Left lobe of liver (tissue), 2 donors: ENCODE measurements around the gene AGPAT3. TPM values are rescaled to one million over a fixed set of nuclear protein-coding genes. Genes with fewer than 3 reads are reported as not detected.
A peak's percentile ranks its signal among the peaks of the same experiment; 100 is the strongest.
"Not testable (repeated sequence)": the region's sequence is repeated elsewhere in the genome, so short reads cannot be mapped to it uniquely, and the experiment has no call there.

Experiments
- ATAC-seq: fragments of 200-7000 bp; cut with Tn5 transposase; one replicate; pipeline ENCODE4 v1.9.1; 2020; ENCODE audit warnings: mild to moderate bottlenecking, moderate library complexity
- DNase-seq: peaks from one replicate; pipeline ENCODE4 v3.0.0-alpha.2; 2020; ENCODE audit warnings: low spot score
- total RNA-seq: library from RNA; stranded (reverse); gene quantifications from one replicate; pipeline ENCODE4 v1.2.1, GENCODE V29; 2021
- donor health status: DM: no; HTN: no; CAD: no; lungs with moderate emphysema.
- donor health status: DM: no; HTN: yes; CAD: no.

The AGPAT3 gene
- total RNA-seq = 127 TPM

GRCh38 chr21:43864962-43865539, at the start of gene AGPAT3:
Gene AGPAT3 (plus strand): TSS chr21:43865223. CDS start chr21:43959682, 94,459 bp downstream.
- DNase-seq (peak; percentile 54), ATAC-seq (peak; percentile 11)

- ATAC-seq (no peak), DNase-seq (no peak)
Measured at GRCh38 chr21:43815991-43816390, 49.0 kb upstream of the AGPAT3 start.

DNA sequence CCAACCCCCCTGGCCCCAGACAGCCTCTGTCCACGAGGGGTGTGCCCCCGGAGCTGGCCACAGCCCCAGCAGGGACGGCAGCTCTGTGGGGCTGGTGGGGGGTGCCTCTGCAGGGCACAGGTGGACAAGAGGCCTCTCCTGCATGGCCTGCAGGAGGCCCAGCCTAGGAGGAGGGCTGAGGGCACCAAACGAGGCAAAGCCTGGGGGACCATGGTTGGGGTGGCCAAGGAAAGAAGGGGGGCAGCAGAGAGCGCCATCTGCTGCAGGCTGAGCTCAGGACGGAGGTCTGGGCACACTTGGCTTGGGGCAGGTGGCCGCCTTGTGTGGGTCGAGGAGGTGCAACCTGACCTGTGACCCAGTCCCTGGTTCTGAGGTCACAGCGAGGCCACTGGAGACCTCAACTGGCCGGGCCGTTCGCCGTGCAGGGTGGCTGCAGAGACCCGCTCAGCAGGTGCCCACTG, 48.4 kb upstream of the AGPAT3 start:
- DNase-seq = no peak

DNA sequence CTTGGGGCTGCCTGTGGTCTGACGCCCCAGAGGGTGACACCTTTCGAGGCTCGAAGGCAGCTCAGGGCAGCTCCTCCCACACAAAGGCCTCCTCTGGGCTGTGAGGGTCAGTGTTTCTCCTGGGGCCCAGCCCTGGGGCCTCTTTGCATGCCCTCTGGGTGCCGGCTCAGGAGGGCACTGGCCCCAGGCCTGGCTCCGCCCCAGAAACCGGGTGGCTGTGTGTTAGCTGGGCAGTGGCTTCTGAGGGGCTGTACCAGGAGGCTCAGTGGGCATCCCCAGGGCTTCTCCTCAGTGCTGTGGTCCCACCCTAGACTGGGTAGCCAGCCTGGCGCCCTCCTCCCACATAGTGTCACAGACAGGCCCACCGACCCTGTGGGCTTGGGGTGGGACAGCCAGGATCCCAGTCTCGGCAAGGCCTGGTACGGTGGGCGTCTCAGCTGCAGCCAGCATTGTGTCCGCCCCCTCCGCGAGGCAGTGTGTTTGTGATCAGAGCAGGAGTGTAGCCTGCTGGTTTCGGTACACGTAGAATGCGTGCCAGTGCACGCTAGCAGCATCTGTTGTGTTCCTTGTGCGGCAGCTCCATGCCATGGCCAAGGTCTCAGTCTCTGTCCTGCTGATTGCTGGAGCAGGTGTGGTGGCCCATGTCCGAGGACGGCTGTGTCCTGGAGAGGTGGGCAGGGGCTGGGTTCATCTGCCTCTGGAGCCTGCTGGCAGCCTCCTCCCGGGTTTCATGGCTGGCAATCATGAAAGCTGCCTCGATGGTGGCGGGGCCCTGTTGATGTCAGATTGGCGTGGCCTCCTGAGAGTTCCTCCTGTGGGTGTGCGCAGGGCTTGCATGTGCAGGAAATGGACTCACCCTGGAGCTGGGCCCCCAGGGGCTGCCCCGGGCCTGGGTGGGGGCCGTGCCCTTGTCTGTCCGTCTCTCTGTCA, 47.6 kb upstream of the AGPAT3 start:
- DNase-seq = no peak
- ATAC-seq = no peak

More for the DNA sequence above, 48.4 kb upstream of the AGPAT3 start:
- no peak for ATAC-seq

DNA sequence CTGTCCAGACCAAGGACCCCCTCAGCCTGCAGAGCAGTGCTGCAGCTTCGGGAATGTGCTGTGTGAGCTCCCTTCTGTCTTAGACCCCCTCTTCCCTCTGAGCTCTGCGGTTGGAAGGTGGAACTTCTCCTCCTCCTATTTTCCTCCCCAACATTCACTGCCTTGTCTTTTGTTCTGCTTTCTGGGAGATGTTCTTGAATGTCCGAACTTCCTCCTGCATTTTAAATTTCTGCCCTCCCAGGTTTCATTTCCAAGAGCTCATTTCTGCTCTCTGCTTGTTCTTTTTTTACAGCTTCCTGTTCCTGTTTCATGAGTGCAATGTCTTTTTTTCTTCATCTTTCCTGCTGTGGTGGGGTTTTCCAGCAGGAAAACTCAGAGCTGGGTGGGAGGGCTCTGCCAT, 46.3 kb upstream of the AGPAT3 start:
- ATAC-seq (no peak), DNase-seq (no peak)

DNA sequence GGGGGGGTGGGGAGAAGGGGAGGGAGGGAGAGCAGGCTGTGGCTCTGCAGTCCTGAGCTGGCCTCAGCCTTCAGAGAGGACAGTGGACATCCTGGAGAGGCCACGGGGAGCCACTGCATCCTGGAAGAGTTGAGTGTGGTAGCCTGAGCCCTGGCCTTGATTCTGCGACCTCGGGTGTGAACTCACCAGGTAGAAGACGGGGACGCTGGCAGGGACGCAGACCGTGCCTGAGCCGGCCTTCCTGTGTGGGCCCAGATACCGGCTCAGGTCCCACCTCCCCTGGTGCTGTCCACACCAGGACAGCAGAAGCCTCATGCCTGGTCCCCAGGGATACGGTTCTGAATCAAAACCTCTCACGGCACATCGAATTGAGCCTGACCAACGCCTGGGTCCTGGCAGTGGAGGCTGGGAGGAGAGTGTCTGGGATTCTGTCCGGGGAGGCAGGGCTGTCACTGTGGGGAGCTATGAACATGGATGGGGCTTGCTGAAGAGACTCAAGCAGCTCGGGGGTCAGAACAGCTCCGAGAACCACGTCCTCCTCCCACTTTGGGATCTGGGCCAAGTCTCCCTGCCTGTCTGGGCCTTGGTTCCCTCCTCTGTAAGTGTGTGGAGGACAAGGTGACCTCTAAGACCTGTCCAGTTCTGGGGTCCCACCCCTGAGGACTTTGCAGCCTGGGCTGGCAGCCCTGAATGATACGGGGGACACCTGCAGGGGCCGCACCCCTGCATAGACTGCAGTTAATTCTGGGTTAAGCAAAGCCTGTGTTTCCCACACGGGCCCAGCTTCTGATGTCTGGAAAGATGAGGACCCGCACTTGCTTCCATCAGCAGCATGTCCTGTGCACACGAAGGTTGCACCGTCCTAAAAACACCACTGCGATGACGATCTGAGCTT, 45.3 kb upstream of the AGPAT3 start:
- ATAC-seq = no peak
- no peak for DNase-seq

GRCh38 chr21:43820466-43820865, 44.6 kb upstream of the AGPAT3 start:
- DNase-seq = no peak
- no peak for ATAC-seq

- not testable (repeated sequence) for DNase-seq, ATAC-seq
Measured at GRCh38 chr21:43822166-43822565, 42.9 kb upstream of the AGPAT3 start.

DNA sequence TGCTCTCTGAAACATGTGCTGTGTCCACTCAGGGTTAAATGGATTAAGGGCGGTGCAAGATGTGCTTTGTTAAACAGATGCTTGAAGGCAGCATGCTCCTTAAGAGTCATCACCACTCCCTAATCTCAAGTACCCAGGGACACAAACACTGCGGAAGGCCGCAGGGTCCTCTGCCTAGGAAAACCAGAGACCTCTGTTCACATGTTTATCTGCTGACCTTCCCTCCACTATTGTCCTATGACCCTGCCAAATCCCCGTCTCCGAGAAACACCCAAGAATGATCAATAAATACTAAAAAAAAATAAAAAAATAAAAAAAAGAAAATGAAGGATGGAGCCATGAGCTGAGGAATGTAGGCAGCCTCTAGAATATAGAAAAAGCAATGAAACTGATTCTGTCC, 42.3 kb upstream of the AGPAT3 start:
- ATAC-seq, DNase-seq: not testable (repeated sequence)

- ATAC-seq (no peak), DNase-seq (no peak)
Measured at GRCh38 chr21:43824333-43825241, 40.4 kb upstream of the AGPAT3 start.

DNA sequence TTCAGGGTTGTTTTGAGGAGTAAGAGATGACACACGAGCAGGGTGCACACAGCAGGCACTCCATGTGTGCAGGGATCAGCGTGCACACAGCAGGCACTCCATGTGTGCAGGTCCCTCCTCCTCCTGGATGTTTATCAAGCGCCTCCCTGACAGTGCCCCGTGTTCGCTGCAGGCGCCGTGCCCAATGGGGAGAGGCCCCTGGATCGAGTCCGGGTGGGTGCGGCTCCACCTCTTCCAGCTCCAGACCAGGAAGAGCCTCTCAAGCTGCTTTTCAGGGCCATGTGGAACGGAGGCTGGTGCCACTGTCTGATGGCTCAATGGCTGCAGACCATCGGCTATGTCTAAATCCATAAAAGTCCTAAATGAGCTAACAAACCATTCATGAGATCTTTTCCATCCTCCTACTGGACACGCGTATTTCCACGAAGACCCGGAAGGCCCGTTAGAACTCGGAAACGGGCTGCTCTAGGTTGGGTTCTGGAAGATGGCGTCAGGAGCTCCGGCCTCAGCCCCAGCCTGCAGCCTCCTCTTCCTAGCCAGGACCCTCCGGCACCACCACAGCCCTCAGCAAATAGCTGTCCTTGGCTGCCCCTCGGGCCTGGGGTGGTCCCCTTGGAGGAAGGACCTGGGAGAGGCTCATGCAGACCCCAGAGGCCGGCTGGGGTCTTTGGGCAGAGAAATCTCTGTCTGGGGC, 39.6 kb upstream of the AGPAT3 start:
- DNase-seq = no peak
- no peak for ATAC-seq

DNA sequence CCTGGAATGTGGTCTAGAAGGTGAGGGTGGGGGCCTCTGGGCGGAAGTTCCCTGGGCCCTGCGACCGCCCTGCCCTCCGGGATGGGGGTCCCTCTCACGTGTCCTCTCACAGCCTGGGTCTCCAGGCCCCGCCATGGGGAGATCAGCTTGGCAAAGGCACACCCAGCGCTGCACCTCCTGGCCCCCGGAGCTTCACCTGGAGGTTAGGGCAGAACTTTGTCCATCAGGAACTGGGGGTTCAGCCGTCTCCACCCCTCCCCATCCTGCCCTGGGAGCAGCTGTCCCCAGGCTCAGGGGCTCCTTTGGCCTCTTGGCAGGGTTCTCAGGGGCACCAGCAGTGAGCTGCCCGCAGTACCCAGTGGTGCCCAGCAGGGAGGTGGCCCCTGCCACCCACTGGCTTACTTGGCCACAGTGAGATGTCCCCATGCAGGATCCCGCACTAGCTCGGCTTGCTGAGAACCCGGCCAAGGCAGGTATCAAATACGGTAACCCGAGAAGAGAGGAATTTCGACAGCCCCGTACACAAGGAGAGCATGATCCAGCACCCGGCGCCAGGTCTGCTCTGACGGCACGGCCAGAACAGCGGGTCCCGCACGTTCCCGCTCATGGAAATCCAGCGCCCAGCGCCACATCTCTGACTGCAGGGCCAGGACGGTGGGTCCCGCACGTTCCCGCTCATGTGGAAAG, 38.9 kb upstream of the AGPAT3 start:
- DNase-seq (no peak), ATAC-seq (peak; percentile 76)

DNA sequence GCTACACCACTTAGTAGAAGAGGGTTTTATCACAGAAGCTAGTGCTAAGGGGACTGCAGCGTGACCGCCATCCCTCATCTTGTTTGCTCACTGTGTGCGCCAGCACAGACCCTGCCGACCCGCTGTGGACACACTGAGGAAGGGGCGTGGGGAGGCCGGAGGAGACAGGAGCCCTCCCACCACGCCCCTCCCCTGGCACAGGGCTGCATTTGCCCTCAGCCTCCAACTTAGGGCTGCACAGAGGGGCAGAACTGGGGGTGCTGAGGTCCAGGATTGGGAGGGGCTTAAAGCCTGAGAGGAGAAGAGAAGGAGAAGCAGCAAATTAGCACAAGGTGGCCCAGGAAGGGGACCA, 38.4 kb upstream of the AGPAT3 start:
- peak; percentile 42 for ATAC-seq
- DNase-seq = no peak

GRCh38 chr21:43827015-43827611, 37.9 kb upstream of the AGPAT3 start:
- ATAC-seq = no peak
- no peak for DNase-seq

GRCh38 chr21:43829161-43829560, 35.9 kb upstream of the AGPAT3 start:
- no peak for DNase-seq

GRCh38 chr21:43829575-43830119, 35.4 kb upstream of the AGPAT3 start:
- no peak for DNase-seq
- peak; percentile 37 for ATAC-seq

More at GRCh38 chr21:43829161-43829560, 35.9 kb upstream of the AGPAT3 start:
- ATAC-seq = no peak

- DNase-seq = no peak
- no peak for ATAC-seq
Measured at GRCh38 chr21:43832158-43832550, 32.9 kb upstream of the AGPAT3 start.

DNA sequence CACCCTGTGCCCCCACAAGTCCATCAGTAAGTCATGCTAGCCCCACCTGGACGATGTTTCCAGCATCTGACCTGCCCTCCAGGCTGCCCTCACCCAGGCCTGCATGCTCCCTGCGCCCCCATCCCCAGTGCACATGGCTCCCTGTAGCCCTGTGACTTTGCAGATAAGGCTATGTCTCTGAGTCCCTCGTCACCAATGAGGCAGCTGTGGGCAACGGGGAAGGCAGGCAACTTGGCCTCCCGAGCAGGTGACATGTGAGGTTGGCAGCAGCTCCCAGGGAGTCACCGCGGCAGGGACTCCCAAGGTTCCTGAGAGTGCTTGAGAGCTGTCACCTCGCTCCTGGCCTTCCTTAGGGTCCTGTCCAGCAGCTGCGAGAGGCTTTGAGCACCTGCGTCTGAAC, 32.4 kb upstream of the AGPAT3 start:
- ATAC-seq = no peak
- no peak for DNase-seq
